Measurements from ENCODE around the gene CR2. TPM values are rescaled to one million over a fixed set of nuclear protein-coding genes. Genes with fewer than 3 reads are reported as not detected.
"Not testable (repeated sequence)": the region's sequence is repeated elsewhere in the genome, so short reads cannot be mapped to it uniquely, and the experiment has no call there.

CR2 gene
- total RNA-seq, 2 donors from 2014 or later, result not detected

GRCh38 chr1:207501071-207501470 is 46.9 kb downstream of the CR2 start:
- no peak for ATAC-seq
- no peaks in the 10 kb centered on the region for H3K9me3 Mint-ChIP-seq
- H3K4me3 Mint-ChIP-seq, result no peak overlapping the region

GRCh38 chr1:207502726-207503125 is 48.6 kb downstream of the CR2 start:
- Mint-ChIP-seq H3K27ac (no peak overlapping the region), H3K4me1 (ENCODE audit: low read depth in 2 of 2) (no peaks in the 10 kb centered on the region), H3K36me3 (no peaks in the 10 kb centered on the region), H3K9me3 (no peaks in the 10 kb centered on the region), H3K4me3 (no peak overlapping the region), H3K27me3 (peaks cover 41 to 67% of the 10 kb centered on the region in 2 donors)
- ATAC-seq, result no peak
- no peak for DNase-seq (ENCODE audit: low spot score)

More at GRCh38 chr1:207501071-207501470, 46.9 kb downstream of the CR2 start:
- Mint-ChIP-seq H3K36me3 (no peaks in the 10 kb centered on the region), H3K27me3 (peaks cover 41 to 60% of the 10 kb centered on the region in 2 donors), H3K27ac (no peak overlapping the region), H3K4me1 (ENCODE audit: low read depth in 2 of 2) (no peaks in the 10 kb centered on the region)
- no peak for DNase-seq (ENCODE audit: low spot score)

GRCh38 chr1:207503950-207504349 is 49.8 kb downstream of the CR2 start:
- H3K36me3 Mint-ChIP-seq, result no peaks in the 10 kb centered on the region
- no peak overlapping the region for H3K4me3 Mint-ChIP-seq
- ATAC-seq (no peak), DNase-seq (ENCODE audit: low spot score) (no peak)
- H3K27me3 Mint-ChIP-seq, result peaks cover 34 to 59% of the 10 kb centered on the region in 2 donors
- no peaks in the 10 kb centered on the region for H3K9me3 Mint-ChIP-seq
- no peak overlapping the region for H3K27ac Mint-ChIP-seq
- no peaks in the 10 kb centered on the region for H3K4me1 Mint-ChIP-seq (ENCODE audit: low read depth in 2 of 2)

- Mint-ChIP-seq H3K36me3 (no peaks in the 10 kb centered on the region), H3K27ac (no peak overlapping the region), H3K9me3 (no peaks in the 10 kb centered on the region), H3K4me1 (ENCODE audit: low read depth in 2 of 2) (no peaks in the 10 kb centered on the region), H3K27me3 (peaks cover 29 to 54% of the 10 kb centered on the region in 2 donors), H3K4me3 (no peak overlapping the region)
- no peak for ATAC-seq
- no peak for DNase-seq (ENCODE audit: low spot score)
These were observed 50.3 kb downstream of the CR2 start for GRCh38 chr1:207504438-207504837.

- no peak overlapping the region for H3K4me3 Mint-ChIP-seq
- ATAC-seq, result no peak
- no peak for DNase-seq (ENCODE audit: low spot score)
- H3K27ac Mint-ChIP-seq, result no peak overlapping the region
- H3K9me3 Mint-ChIP-seq, result no peaks in the 10 kb centered on the region
- no peaks in the 10 kb centered on the region for H3K4me1 Mint-ChIP-seq (ENCODE audit: low read depth in 2 of 2)
- H3K36me3 Mint-ChIP-seq, result no peaks in the 10 kb centered on the region
- peaks cover 20 to 45% of the 10 kb centered on the region in 2 donors for H3K27me3 Mint-ChIP-seq
These were observed 56.3 kb downstream of the CR2 start for GRCh38 chr1:207510444-207510843.

- Mint-ChIP-seq H3K4me1 (ENCODE audit: low read depth in 2 of 2) (no peaks in the 10 kb centered on the region), H3K27me3 (peaks cover 22 to 43% of the 10 kb centered on the region in 2 donors), H3K9me3 (no peaks in the 10 kb centered on the region), H3K4me3 (no peak overlapping the region), H3K36me3 (no peaks in the 10 kb centered on the region), H3K27ac (no peak overlapping the region)
- ATAC-seq (no peak), DNase-seq (ENCODE audit: low spot score) (no peak)
These were observed 60.8 kb downstream of the CR2 start for GRCh38 chr1:207514890-207515289.

- no peak for DNase-seq (ENCODE audit: low spot score)
- Mint-ChIP-seq H3K27ac (no peak overlapping the region), H3K9me3 (no peaks in the 10 kb centered on the region), H3K27me3 (peaks cover 25 to 52% of the 10 kb centered on the region in 2 donors), H3K4me3 (no peak overlapping the region), H3K36me3 (no peaks in the 10 kb centered on the region), H3K4me1 (ENCODE audit: low read depth in 2 of 2) (no peaks in the 10 kb centered on the region)
- no peak for ATAC-seq
These were observed 62.6 kb downstream of the CR2 start for GRCh38 chr1:207516729-207517128.

- Mint-ChIP-seq H3K36me3 (no peaks in the 10 kb centered on the region), H3K9me3 (no peaks in the 10 kb centered on the region), H3K4me1 (ENCODE audit: low read depth in 2 of 2) (no peaks in the 10 kb centered on the region), H3K4me3 (no peak overlapping the region), H3K27me3 (peaks cover 22 to 48% of the 10 kb centered on the region in 2 donors), H3K27ac (no peak overlapping the region)
- ATAC-seq (no peak), DNase-seq (ENCODE audit: low spot score) (no peak)
These were observed 64.6 kb downstream of the CR2 start for GRCh38 chr1:207518608-207519236.

- DNase-seq (ENCODE audit: low spot score) (no peak), ATAC-seq (no peak)
- Mint-ChIP-seq H3K27ac (no peak overlapping the region), H3K36me3 (no peaks in the 10 kb centered on the region), H3K9me3 (no peaks in the 10 kb centered on the region), H3K27me3 (peaks cover 23 to 53% of the 10 kb centered on the region in 2 donors), H3K4me1 (ENCODE audit: low read depth in 2 of 2) (no peaks in the 10 kb centered on the region), H3K4me3 (no peak overlapping the region)
These were observed 65.6 kb downstream of the CR2 start for GRCh38 chr1:207519505-207520399.

- not testable (repeated sequence) for H3K36me3 Mint-ChIP-seq; H3K27ac Mint-ChIP-seq; DNase-seq (ENCODE audit: low spot score); H3K9me3 Mint-ChIP-seq; H3K4me3 Mint-ChIP-seq; H3K4me1 Mint-ChIP-seq (ENCODE audit: low read depth in 2 of 2)
- H3K27me3 Mint-ChIP-seq, result peaks cover 27 to 59% of the 10 kb centered on the region in 2 donors
- ATAC-seq, result peak in 1 of 2 donors; percentile 27
These were observed 66.5 kb downstream of the CR2 start for GRCh38 chr1:207520400-207521345.

GRCh38 chr1:207525239-207525638 is 71.1 kb downstream of the CR2 start:
- H3K9me3 Mint-ChIP-seq; H3K27ac Mint-ChIP-seq; ATAC-seq; H3K4me3 Mint-ChIP-seq; H3K36me3 Mint-ChIP-seq; H3K4me1 Mint-ChIP-seq (ENCODE audit: low read depth in 2 of 2): not testable (repeated sequence)
- peak; percentile 13 for DNase-seq (ENCODE audit: low spot score)
- peaks cover 17 to 39% of the 10 kb centered on the region in 2 donors for H3K27me3 Mint-ChIP-seq

GRCh38 chr1:207528401-207528800 is 74.3 kb downstream of the CR2 start:
- H3K4me3 Mint-ChIP-seq; H3K9me3 Mint-ChIP-seq; H3K36me3 Mint-ChIP-seq; ATAC-seq; DNase-seq (ENCODE audit: low spot score); H3K27ac Mint-ChIP-seq; H3K4me1 Mint-ChIP-seq (ENCODE audit: low read depth in 2 of 2): not testable (repeated sequence)
- peaks cover 7 to 22% of the 10 kb centered on the region in 2 donors for H3K27me3 Mint-ChIP-seq

GRCh38 chr1:207536263-207536662 is 82.1 kb downstream of the CR2 start:
- H3K9me3 Mint-ChIP-seq; H3K4me1 Mint-ChIP-seq (ENCODE audit: low read depth in 2 of 2); H3K27me3 Mint-ChIP-seq; H3K4me3 Mint-ChIP-seq; DNase-seq (ENCODE audit: low spot score); H3K36me3 Mint-ChIP-seq; H3K27ac Mint-ChIP-seq: not testable (repeated sequence)
- ATAC-seq, result peak; percentile 74 to 78

Measured in natural killer cell treated with Interleukin-12 subunit alpha and Interleukin-12 subunit beta and Interleukin-15 and Interleukin-18, amount 100 ng/mL, for 72 hours (primary cell).